Embryonic facial prominence (tissue), 1 donor: Measurements from ENCODE around the gene OR5M11.
"Not testable (repeated sequence)": the region's sequence is repeated elsewhere in the genome, so short reads cannot be mapped to it uniquely, and the experiment has no call there.

Experiments used
- DNase-seq: peaks from one replicate; pipeline ENCODE4 v3.0.0-alpha.2; 2016; ENCODE audit errors: extremely low spot score

Gene OR5M11

DNA sequence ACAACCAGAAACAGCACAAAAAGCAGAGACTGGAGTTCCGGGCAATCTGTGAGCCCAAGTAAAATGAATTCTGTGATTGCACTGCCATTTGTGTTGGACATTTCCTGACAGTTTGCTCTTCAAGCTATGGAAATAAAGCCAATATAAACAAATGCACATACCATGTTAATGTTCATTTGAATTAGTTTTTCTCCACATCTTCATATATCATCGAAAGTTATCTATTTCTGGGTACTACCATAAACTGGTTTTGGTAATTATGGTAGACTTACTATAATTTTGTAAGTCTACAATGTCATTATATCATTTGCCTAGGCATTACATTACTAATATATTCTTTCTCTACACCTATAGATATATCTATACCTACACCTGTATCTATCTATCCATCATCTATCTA, at the start of gene OR5M11:
Gene OR5M11 (minus strand): TSS at position 101 of the 400 bp plus-strand sequence. CDS start 0 bp downstream, at position 101.
- DNase-seq: no peak

DNA sequence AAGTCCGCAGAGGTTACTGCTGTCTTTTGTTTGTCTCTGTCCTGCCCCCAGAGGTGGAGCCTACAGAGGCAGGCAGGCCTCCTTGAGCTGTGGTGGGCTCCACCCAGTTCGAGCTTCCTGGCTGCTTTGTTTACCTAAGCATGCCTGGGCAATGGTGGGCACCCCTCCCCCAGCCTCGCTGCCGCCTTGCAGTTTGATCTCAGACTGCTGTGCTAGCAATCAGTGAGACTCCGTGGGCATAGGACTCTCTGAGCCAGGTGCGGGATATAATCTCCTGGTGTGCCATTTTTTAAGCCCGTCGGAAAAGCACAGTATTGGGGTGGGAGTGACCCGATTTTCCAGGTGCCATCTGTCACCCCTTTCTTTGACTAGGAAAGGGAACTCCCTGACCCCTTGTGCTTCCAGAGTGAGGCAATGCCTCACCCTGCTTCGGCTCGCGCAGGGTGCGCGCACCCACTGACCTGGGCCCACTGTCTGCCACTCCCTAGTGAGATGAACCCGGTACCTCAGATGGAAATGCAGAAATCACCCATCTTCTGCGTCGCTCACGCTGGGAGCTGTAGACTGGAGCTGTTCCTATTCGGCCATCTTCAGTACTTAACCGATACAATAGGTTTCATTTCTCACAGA, 49.1 kb upstream of the OR5M11 start:
- DNase-seq: not testable (repeated sequence)

DNA sequence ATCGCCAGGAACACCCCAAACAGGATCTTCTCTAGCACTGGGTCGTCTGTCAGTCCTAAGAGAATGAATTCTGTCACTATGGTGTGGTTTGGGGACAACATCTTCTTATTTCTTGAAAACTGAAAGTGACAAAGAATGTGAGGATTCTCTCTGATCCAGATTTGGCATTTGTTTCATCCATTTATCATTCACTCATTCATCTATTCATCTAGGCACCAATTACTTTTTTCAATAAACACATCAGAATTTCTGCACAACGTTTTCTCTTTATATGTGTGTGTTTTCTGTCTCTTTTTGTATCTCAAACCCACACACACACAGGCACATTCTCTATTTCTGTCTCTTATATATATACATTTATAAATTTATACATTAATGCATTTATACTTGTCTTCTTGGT, 34.6 kb upstream of the OR5M11 start, which contains the start of gene OR5M10:
Gene OR5M10 (minus strand): TSS at position 101 of the 400 bp plus-strand sequence. CDS start 0 bp downstream, at position 101.
- DNase-seq: no peak

DNA sequence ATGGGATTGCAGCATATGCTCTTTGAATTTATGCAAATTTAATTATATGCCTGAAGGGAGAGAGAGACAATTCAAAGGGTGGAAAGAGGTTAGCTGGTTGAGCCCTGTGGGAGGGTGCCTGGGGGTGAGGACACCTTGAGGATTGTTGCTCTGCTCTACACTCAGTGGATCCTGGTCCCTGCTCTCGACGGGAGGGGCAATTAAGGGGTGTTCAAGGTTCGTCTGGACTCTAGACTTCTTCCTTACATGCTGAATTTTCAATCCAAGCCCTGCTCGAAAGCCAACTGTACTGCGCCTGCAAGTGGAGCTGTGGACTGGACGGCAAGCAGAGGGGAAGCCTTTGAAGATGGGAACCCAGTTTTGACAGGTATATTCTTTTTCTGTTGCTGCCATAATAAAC, 15.5 kb upstream of the OR5M11 start:
- DNase-seq: no peak

DNA sequence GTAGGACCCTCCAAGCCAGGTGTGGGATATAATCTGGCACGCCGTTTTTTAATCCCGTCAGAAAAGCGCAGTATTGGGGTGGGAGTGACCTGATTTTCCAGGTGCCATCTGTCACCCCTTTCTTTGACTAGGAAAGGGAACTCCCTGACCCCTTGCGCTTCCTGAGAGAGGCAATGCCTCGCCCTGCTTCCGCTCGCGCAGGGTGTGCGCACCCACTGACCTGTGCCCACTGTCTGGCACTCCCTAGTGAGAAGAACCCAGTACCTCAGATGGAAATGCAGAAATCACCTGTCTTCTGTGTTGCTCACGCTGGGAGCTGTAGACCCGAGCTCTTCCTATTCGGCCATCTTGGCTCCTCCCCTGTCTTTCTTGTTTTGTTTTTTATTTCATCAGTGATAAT, 11.6 kb upstream of the OR5M11 start:
- DNase-seq: not testable (repeated sequence)

DNA sequence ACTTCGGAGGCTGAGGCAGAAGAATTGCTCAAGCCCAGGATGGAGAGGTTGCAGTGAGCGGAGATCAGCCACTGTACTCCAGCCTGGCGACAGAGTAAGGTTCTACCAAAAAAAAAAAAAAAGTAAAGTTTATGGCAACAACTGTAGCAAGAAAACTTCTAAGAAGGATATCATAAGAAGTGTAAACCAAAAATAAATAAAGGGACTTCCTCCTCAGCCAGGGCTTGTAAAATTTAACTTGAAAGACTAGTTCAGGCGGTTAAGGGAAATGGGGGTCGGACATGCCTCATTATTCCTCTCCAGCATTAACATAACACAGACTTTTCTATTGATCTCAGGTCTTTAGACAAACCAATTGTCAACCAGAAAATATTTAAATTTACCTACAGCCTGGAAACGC, 2.5 kb upstream of the OR5M11 start:
- no peak for DNase-seq

DNA sequence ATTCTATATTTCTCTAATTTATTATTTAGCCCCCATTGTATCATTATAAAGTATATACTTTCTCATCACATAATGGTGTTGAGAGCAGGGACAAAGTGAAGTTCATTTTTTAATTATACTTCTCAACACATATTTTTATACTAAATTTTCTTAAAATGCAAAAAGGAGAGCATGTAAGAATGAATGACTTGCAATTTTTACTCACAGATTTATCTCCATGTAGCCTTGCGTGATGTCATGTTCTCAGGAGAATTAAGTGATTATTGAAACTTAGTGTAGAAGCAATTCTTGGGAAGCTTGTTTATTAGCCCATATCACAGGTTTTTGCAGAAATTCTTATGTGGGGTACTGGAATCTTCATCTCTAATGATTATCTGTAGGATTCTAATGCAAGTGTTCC, 682 bp upstream of the OR5M11 start:
- DNase-seq: no peak

DNA sequence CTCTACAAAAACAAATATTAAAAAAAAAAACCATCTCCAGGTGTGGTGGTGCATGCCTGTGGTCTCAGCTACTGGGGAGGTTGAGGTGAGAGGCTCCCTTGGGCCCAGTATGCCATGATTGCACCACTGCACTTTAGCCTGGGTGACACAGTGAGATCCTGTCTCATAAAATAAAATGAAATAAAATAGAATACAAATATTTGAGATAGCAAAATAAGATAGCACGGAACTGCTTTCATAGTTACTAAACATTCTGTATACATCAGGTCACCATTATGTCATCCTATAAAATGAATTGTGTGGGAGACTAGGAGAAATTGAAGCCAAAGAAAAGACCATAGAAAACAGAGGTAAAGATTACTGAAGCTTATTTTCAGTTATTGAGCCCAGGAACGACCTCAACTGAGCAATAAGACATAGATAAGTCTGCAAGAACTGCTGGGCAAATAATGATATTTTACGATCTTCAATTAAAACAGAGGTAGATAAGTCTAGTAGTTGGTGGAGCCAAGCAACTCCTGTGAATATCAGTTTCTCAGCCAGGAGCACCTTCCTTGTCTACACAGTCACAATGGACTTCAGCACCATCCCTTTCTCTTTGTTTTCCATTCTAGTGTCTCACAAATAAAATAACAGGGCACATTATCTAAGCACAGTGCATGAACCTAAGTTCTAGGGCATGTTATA, 9.9 kb downstream of the OR5M11 start:
- DNase-seq: no peak

DNA sequence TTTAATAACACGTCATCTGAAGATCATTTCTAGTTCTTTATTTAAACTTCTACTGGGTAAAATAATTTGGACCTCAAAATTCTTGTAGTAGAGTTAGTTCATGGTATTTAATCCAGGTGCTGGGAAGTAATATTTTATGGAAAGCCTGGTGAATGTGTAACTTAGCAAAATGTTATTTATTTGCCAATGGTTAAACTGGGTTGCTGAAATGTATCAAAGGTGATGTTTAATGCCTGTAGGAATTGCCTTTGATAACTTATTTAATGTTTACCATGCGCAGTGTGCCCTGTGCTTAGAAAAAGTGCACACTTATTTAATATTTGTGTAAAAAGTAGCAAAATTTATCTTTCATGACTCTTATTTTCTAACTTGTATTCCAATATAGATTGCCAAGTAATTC, 11.2 kb downstream of the OR5M11 start:
- DNase-seq: no peak

DNA sequence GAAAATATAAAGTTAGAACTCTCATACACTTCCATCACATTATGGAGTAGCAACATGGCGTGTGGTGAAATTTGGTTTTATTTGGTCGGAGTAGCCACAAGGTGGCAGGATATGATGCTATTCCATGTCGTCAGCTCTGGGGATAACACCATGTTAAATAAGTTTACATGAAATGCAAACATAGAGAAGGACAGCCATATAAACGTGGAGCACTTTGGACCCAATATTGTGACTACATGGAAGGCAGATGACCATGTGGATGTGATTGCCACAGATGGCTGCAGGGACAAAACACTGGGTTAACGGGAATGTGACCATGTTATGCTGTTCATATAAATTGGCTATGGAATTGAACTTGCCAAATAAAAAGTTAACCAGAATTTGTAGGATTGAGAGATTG, 21.0 kb downstream of the OR5M11 start:
- DNase-seq: no peak

DNA sequence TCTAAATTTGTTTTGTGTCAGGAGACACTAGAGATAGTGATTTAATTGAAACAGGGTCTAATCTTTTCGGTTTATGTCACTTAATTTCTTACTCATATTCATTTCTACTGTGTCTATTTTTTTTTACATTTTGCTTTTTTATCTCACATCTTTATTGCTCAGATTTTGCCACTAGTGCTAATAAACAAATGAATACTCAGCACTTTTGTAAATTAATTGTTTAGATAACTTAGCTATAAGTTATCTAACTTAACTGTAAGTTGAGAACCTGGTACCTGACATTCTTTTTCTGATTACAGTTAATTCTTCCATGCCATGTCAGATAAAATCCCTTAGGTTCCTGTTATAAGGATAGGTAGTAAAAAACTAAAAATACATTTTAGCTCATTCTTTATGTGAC, 29.8 kb downstream of the OR5M11 start:
- no peak for DNase-seq

DNA sequence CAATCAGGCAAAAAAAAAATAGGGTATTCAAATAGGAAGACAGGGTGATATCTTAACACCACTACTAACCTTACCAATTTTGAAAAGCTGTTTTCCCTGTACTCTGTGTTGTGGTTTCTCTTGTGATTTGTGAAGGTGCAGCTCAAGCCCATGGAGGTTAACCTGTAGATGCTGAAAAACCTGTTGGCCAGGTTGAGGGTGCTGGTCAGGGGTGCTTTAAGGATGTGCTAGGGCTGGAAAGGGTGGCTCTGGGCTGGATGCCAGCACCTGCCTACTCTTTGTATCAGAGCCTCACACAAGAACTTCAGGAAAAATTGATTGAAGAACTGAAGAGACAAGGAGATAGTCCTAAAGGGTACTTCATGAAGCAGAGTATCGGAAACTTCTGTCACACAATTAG, 33.6 kb downstream of the OR5M11 start:
- DNase-seq: no peak

DNA sequence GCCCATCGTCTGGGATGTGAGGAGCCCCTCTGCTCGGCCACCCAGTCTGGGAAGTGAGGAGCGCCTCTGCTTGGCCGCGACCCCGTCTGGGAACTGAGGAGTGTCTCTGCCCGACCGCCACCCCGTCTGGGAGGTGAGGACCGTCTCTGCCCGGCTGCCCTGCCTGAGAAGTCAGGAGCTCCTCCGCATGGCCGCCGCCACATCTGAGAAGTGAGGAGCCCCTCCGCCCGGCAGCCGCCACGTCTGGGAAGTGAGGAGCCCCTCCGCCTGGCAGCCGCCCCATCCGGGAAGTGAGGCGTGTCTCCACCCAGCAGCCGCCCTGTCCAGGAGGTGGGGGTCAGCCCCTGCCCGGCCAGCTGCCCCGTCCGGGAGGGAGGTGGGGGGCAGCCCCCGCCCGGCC, 46.0 kb downstream of the OR5M11 start:
- no peak for DNase-seq

DNA sequence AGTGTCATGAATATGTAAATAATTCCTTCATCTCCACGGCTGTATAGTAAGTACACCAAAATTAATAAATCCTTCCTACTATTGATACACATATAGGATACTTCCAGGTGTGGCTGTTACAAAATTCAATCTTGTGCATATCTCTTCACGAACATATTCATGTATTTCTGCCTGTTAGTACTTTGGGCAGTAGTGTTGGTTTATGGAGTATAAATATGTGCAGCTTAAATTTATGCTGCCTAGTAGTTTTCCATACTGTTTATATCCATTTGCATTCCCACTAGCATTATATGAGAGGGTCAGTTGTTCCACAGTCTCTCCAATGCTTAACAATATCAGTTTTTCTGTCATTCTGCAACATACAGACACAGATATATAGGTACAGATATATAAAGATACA, 47.9 kb downstream of the OR5M11 start:
- no peak for DNase-seq
